HG03432 (cell line): ENCODE measurements around the gene RANBP6.
A peak's percentile ranks its signal among the peaks of the same experiment; 100 is the strongest.
"Not testable (repeated sequence)": the region's sequence is repeated elsewhere in the genome, so short reads cannot be mapped to it uniquely, and the experiment has no call there.

ENCODE experiments used
- ATAC-seq: cut with Tn5 transposase; IDR thresholded peaks from one replicate; pipeline ENCODE4 v1.9.1; 2021; ENCODE audit warnings: mild to moderate bottlenecking, moderate library complexity; ENCODE audit not compliant: unreplicated experiment

The RANBP6 gene

GRCh38 chr9:6015278-6016157 lies at the start of gene RANBP6:
RANBP6 (minus strand) TSS chr9:6015624; CDS start chr9:6015607, 17 bp downstream.
- ATAC-seq = peak; percentile 100

GRCh38 chr9:6063146-6063545 lies 47.7 kb upstream of the RANBP6 start:
- not testable (repeated sequence) for ATAC-seq

- ATAC-seq = no peak
Observed at GRCh38 chr9:6055666-6056065, 40.2 kb upstream of the RANBP6 start.

- ATAC-seq = peak; percentile 57
Observed at GRCh38 chr9:6055216-6055615, 39.8 kb upstream of the RANBP6 start.

- no peak for ATAC-seq
Observed at GRCh38 chr9:6054280-6055099, 39.1 kb upstream of the RANBP6 start.

GRCh38 chr9:6052293-6052919 lies 37.0 kb upstream of the RANBP6 start:
- ATAC-seq = no peak

- peak; percentile 58 for ATAC-seq
Observed at GRCh38 chr9:6051511-6051950, 36.1 kb upstream of the RANBP6 start.

GRCh38 chr9:6049798-6050197 lies 34.4 kb upstream of the RANBP6 start:
- peak; percentile 63 for ATAC-seq

- no peak for ATAC-seq
Observed at GRCh38 chr9:6048039-6048438, 32.6 kb upstream of the RANBP6 start.

GRCh38 chr9:6047020-6047419 lies 31.6 kb upstream of the RANBP6 start:
- no peak for ATAC-seq

- ATAC-seq = no peak
Observed at GRCh38 chr9:6045364-6045763, 29.9 kb upstream of the RANBP6 start.

- ATAC-seq = no peak
Observed at GRCh38 chr9:6040077-6040476, 24.7 kb upstream of the RANBP6 start.

- ATAC-seq = no peak
Observed at GRCh38 chr9:6036391-6036790, 21.0 kb upstream of the RANBP6 start.

- ATAC-seq = no peak
Observed at GRCh38 chr9:6034954-6035353, 19.5 kb upstream of the RANBP6 start.

GRCh38 chr9:6029604-6030274 lies 14.3 kb upstream of the RANBP6 start:
- ATAC-seq = no peak

GRCh38 chr9:6024035-6024554 lies 8.7 kb upstream of the RANBP6 start:
- ATAC-seq = peak; percentile 74

GRCh38 chr9:6016975-6017374 lies 1.6 kb upstream of the RANBP6 start:
- not testable (repeated sequence) for ATAC-seq

- no peak for ATAC-seq
Observed at GRCh38 chr9:6014670-6015270, 654 bp downstream of the RANBP6 start.

GRCh38 chr9:6008169-6008979 lies 7.0 kb downstream of the RANBP6 start:
- peak; percentile 58 for ATAC-seq
